Stimulated activated CD4-positive, alpha-beta T cell treated with anti-CD3 and anti-CD28 coated beads, Interleukin-1b, Interleukin-23, amount 100 ng/mL, for 48 hours (primary cell): ENCODE data around the gene SPRN.
A peak's percentile ranks its signal among the peaks of the same experiment; 100 is the strongest.
"Not testable (repeated sequence)": the region's sequence is repeated elsewhere in the genome, so short reads cannot be mapped to it uniquely, and the experiment has no call there.

Experiments used
- DNase-seq: peaks from one replicate; pipeline ENCODE4 v3.0.0-alpha.2; 2020

SPRN gene

DNA sequence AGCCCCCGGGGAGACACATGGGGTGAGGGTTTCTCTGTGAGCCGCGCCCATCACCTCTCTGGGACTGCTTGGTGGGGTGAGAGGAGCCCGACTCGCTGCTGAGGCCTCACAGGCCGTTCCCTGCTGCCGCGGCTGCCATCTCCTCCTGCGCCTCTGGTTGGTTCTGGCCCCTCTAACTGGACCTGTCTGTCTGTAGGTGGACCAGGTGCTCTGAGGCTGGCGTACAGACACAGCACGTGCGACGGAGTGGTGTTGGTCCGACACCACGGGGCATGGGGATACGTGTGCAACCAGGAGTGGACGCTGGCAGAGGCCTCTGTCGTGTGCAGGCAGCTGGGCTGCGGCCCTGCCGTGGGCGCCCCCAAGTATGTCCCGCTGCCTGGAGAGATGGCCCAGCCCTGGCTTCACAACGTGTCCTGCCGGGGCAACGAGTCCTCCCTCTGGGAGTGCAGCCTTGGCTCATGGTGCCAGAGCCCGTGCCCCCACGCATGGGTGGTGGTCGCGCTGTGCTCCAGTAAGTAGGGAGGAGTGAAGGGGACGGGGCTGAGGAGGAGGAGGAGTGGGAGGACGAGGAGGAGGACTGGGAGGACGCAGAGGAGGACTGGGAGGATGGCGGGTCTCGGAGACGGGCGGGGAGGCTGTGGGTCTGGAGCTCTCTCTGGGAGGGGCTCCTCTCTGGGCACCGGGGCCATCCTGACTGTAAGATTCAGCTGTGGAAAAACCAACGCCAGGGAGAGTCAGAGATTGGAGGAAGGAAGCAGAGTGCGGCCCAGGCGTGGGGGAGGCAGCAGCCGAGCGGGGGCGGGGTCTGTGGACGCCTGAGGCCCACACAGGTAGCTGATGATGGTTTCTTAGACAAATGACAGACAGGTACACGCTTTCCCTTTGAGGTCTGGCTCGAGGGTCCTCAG is 31.9 kb upstream of the SPRN start:
- no peak for DNase-seq

DNA sequence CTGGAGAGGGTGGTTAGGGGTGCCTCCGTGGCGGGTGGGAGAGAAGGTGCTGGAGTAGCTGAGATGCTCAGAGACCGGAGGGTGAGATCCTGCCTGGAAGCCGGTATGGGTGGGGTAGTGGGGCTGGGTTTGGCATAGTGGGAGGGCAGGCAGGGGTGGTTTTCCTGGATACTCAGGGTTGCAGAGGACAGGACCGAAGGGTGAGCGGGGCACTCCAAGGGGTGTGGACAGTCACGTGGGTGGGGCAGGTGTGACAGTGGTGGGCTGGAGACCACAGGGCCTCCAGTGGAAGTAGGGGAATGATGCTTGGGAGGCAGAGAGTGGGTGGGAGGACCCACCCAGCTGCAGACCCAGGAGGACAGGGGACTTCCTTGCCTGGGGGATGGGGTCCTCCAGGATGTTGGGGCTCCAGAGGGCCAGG is 31.2 kb upstream of the SPRN start:
- no peak for DNase-seq

DNA sequence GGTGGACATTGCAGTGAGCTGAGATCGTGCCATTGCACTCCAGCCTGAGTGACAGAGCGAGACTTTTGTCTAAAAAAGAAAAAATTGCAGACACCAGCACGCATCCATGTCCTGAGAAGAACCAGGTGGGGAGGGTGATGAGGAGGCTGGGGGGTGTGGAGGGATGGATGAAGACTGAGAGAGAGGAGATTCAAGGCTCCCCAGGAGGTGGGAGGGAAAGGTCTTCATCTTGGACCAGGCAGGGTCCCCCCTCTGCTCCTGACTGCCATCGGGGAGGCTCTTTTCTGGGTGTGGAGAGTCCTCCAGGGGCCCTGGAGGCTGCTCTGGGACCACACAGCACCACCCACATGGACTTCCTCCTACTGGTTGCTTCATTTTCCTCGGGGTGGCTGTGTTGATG is 30.8 kb upstream of the SPRN start:
- no peak for DNase-seq

DNA sequence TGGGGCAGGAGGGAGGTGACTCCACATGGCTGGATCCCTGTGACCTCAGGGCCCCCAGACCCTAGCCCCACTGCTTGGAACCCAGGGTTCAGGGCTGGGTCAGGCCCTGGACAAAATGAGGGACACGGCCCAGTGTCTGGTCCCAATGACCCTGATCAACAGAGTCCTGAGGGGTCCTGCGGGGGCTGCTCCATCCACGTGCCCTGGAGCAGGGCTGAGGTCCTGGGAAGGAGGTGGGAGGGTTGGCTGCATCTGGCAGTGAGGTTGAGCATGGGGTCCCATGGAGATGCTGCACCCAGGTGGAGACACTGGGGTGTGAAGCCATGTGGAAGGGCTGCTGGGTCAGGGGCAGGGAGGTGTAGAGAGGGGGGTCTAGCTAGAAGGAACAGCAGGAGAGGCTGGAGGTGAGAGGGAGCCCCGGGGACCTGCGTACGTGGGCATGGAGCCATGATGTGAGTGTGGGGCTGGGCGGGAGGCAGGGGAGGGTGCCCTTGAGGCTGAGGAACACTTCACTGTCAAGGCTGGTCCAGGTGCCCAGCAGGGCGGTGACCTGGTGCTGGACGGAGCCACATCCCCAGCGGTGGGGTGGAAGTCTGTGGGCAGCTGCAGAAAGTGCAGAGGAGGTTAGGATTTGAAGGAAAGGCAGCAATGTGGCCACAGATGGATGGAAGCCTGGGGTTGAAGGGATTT is 29.9 kb upstream of the SPRN start:
- DNase-seq: no peak

DNA sequence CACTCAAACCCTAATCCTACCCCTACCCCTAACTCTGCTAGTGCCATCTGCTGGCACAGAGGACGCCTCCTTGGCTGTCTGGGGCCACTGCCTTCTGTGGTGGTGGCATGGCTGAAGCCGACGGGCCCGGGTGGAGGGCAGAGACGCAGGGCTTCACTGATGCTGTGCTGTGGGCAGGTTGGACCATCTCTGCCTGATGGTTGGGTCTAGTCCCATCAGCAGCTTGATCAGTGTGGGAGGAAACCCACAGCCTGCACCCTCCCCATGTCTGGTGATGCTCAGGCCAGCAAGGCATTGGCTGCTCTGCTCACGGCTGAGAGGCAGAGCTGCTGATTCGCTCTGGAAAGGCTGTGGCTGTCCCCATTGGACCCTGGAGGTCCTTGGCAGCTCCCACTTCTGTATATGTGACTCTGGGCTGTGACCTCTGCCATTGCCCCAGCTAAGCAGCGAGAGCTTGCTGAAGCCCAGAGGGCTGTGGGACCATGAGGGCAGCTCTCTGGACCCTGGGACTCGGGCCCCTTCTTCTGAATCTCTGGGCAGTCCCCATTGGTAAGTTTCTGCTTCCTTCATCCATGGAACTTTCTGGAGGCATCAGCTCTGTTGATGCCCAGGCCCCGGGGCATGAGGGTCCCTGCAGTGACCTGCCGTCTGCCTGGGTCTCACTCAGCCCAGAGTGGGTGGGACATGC is 29.2 kb upstream of the SPRN start, which contains the start of gene SCART1:
SCART1 (plus strand) TSS at position 430 of the 688 bp plus-strand sequence; CDS start at position 483, 53 bp downstream.
- no peak for DNase-seq

DNA sequence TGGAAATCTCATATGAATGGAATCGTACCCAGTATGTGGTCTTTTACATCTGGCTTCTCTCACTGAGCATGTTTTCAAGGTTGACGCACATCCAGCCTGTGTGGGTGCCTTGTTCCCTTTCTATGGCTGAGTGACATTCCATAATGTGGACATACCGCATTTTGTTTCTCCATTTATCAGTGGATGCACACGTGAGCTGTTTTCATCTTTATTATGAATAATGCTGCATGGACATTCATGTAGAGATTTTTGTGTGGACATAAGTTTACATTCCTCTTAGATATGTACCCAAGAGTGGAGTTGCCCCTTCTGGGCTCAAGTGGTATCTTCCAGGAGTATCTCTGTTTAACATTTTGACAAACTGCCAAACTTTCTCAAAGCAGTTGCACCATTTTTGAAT is 28.0 kb upstream of the SPRN start:
- DNase-seq: no peak

DNA sequence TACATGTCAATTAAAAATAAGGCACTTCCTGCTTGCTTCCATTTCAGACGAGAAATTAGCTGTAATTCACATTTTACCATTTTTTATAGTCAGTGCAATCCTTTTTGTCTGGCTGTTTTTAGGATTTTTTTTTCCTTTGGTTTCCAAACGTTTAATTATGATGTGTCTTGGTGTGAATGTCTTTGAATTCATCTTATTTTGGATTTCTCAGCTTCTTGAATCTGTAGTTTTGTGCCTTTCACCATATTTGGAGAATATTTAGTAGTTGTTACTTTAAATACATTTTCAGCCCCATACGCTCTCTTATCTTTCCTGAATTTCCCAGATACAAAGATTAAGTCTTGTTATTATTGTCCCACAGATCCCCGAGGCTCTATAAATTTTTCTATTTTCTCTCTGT is 26.9 kb upstream of the SPRN start:
- no peak for DNase-seq

DNA sequence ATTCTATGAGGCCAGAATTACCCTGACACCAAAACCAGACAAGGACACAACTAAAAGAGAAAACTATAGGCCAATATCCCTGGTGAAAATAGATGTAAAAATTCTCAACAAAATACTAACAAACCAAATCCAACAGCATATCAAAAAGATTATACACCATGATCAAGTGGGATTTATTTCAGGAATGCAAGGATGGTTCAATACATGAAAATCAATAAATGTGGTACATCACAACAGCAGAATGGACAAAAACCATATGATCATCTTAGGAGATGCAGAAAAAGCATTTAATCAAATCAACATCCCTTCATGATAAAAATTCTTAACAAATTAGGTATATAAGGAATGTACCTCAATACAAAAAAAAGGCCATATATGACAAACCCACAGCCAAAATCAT is 23.7 kb upstream of the SPRN start:
- DNase-seq: no peak

DNA sequence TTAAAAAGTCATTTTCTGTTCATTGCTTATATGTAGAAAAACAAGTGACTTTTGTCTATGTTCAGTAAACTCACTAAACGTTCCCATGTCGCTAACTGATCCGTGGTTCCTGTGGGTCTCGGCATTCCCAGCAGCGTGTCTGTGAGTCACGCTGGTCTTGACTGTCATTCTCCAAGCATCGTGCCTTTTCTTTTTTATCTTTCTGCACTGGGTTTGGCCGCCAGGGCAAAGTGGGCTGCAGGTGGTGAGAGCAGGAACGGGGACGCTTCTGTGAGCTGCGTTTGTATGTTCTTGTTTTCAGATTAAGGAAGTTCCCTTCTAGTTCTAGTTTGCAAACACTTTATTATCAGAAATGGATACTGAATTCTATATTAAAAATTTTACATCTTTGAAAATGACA is 22.6 kb upstream of the SPRN start:
- DNase-seq: no peak

DNA sequence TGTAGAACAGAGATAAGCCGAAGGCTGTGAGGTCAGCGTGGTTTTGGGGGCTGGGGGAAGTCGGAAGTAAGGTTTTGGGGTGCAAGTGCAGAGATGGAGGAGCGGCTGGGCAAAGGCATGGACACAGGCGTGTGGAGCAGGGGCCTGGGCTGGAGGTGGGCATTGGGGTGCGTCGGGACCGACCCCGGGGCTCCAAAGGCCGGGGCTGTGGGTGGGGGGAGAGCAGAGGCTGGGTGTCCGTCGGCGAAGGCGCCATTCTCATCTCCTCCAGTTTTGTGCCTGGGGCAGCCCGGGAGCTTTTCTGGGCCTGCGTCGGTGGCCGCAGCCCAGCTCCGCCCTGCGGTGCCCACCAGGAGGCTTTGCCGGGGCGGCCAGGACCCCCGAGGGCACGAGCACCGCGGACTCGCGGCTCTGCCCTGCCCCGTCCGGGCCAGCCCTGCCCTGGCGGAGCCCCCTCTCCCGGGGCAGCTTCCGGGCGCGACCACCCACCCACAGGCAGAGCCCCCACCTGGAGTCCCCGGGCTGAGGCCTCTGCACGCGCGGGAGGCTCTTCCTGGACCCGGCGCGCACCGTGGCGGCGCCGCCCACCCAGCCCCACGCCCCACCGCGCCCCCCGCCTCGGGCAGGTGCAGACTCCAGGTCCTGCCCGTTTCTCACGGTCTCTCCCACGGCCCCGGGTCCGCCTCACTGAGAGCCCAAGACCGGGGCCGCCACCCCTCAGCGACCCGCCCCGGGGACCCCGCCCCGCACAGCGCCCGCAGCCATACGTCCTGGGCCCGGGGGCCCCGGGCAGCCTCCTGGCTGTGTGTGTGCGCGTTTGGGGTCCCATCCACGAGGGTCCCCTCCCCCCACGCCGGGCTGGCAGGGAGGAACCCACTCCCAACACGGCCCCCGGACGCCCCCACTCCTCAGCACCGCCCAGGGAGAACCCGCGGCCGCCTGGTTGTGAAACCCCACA is 21.6 kb upstream of the SPRN start:
- no peak for DNase-seq

DNA sequence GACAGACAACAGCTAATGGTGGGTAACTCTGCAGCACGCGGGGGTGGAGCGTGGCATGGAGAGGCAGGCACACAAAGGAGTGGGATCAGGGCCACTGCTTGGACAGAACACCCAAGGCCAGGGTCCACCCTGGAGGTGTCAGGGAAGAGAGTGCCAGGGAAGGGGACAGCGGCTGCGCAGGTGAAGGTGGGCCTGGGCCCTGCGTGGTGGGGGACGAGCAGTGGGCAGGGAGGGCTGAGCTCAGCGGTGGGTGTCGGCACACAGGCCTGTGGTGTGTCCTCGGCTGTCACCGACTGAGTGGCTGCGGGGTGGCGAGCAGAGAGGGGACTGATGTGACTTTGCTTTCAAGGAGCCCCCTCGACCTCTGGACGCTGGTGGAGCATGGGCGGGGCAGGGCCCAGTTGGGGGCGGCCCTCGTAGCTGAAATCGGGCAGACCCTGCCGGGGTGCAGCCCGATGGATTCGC is 20.9 kb upstream of the SPRN start:
- DNase-seq: no peak

DNA sequence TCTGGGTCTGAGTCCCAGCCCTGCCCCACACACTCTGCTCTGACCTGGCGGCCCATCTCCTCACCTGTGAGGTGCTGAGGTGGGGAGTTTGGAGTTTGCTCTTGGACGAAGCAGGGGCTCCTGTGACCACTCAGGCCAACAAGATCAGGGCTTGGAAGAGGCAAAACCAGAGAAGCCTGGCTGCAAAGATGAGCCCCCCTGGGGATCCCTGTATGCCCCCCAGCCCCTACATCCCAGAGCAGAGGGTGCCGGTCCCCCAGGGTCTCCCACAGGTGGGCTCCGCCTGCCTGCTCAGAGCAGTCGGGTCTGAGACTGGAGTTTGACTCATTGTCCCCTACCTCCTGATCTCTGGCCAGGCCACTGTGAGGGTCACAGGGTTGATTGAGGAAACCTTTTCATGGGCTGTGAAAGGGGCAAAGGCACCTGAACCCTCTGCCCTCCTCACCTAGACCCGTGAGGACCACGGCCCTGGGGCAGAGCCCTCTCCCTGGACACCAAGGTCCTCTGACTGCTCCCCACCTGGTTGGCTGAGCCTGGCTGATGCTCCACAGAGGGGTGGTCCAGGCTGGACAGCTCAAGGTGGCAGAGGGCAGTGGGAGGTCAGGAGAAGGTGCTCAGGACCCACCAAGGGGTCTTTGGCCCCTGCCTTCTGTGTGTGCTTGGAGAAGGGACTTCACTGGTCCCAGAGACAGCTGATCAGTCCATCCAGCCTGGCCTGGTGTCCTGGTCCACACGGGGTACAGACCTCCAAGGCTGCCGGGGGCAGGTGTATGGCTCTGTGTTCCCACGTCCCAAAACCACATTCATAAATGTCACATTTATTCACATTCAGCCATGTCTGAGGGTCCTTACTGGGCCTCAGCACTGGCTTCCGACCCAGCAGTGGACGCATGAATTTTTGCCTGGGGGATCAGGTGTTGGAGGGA is 20.2 kb upstream of the SPRN start:
- no peak for DNase-seq

DNA sequence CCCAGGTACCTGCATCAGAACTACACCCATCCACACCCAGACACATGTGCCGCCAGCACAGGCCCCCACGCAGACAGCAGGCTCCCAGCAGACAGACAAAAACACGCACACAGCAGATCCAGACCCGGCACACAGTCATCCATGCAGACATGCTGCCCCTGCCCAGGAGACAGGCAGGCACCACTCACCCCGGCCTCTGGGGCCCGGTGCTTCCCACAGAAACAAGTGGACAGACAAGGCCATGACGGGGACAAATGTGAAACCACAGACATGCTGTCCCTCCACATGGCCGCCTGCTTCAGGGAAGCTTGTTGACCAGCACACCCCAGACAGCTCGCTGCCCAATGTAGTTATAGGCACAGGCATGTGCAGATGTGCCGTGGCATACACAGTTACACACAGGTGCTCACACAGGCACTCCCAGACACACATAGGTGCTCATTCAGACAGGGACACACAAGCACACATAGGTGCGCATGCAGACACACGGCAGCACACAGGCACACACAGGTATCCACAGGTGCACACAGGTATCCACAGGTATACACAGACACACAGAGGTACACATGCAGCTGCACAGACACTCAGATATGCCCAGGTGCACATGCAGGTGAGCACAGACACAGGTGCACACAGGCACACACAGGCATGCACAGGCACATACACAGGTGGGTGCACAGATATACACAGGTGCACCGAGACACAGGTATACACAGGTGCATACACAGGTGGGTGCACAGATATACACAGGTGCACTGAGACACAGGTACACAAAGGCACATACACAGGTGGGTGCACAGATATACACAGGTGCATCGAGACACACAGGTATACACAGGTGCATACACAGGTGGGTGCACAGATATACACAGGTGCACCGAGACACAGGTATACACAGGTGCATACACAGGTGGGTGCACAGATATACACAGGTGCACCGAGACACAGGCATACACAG is 18.8 kb upstream of the SPRN start:
- DNase-seq: no peak

DNA sequence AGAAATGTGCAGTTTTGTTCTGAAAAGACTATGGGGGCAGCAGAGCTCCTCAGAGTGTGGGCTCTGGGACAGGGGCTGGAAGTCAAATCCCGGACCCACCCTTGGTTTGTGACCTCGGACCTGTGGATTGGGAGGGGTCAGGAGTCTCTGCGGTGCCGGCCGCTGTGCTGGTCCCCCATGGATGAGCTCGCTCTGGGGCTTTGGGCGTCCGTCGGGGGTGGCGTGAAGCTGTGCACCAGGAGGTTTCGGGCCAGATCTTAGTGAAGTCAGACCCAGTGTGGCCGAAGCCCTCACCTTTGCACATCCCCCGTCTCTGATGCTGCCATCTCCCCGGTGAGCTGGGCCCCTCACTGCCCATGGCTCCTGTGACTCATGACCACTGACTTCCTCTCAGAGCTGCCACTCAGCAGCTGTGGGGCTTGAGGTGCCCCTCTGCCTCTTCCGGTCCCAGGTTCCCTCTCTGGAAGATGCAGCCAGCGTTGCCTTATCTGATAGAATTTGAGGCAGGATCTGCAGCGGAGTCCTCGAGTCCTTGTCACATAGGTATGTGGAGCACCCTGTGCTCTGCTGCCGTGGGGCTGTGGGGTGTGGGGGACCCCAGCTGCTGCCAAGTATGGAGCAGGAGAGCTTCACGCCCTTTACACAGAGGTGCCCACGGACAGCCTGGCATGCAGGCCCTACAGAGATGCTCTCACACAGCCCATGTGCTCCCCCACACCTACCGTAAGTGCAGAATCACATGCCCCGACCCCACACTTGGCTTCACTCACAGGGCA is 18.0 kb upstream of the SPRN start:
- DNase-seq: peak; percentile 30

DNA sequence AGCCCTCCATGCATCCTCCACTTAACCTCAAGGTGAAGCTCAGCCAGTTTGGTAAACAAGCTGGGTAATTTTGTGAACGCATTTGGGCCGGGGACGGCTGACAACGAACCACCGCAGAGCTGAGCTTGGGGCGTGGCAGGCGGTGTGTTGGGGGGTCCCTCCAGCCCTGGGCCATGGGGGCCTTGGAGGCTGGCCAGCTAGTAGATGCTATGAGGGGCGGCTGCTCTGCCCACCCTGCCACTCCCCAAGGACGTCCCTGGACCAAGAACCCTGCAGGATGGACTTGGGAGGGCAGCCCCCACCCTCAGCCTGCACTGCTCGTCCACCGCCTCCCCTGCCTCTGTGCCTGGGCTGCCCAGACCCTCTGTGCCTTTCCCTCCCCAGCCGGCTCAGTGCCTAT is 17.4 kb upstream of the SPRN start:
- no peak for DNase-seq

DNA sequence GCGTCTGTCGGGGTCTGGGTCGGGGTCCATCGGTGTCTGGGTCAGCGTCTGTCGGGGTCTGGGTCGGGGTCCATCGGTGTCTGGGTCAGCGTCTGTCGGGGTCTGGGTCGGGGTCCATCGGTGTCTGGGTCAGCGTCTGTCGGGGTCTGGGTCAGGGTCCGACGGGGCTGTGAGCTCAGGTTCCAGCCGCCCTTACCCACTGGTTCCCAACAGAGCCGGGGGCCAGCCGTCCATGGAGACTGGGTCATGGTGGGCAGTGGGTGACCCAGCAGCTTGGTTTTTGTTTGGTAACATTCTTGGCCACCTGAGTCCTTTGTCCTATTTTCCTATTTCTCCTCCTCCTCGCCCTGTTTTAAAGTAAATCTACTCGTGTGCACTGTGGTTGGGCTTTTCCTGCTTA is 16.9 kb upstream of the SPRN start:
- not testable (repeated sequence) for DNase-seq

DNA sequence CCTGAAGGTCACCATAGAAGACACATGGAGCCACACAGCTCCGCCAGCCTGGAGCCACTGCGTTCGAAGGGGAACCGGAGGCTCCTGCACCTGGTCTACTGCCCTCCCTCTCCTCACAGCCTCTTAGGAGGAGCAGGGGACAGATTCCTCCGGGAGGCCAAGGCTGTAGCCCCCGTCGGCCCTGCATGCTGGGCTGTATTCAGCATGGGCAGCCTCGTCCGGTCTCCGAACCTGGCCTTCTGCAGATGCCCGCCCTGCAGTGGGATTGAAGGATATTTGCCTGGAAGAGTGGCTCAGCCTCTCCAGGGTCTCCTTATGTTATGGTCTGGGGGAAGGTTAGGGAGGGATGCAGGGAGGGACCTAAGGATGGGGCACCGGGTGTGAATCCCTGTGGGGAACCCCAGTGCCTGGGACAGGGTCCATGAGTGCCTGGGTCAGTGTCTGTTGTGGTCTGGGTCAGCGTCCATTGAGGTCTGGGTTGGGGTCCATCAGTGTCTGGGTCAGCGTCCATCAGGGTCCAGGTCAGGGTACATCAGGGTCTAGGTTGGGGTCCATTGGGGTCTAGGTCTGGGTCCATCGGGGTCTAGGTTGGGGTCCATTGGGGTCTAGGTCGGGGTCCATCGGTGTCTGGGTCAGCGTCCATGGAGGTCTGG is 16.3 kb upstream of the SPRN start:
- DNase-seq: no peak
